Tongue (tissue), 2 donors: Measurements from ENCODE around the gene FRMPD4. TPM values are rescaled to one million over a fixed set of nuclear protein-coding genes. Genes with fewer than 3 reads are reported as not detected.
"Not testable (repeated sequence)": the region's sequence is repeated elsewhere in the genome, so short reads cannot be mapped to it uniquely, and the experiment has no call there.

Source experiments
- DNase-seq: peaks from one replicate; pipeline ENCODE4 v3.0.0-alpha.2; 2015
- total RNA-seq: library from RNA; depleted of rRNA; stranded (reverse); fragments of >200 nt; gene quantifications from one replicate; pipeline ENCODE4 v1.2.3, GENCODE V29; 2014

FRMPD4 gene
- total RNA-seq, 1 donor from 2014 or later = 0.41 TPM

GRCh38 chrX:12441381-12442128 is 303.3 kb downstream of the FRMPD4 start:
- no peak for DNase-seq

GRCh38 chrX:12443534-12444098 is 305.3 kb downstream of the FRMPD4 start:
- DNase-seq = no peak

GRCh38 chrX:12446342-12447075 is 308.2 kb downstream of the FRMPD4 start:
- no peak for DNase-seq

- DNase-seq = peak; percentile 1
Measured at GRCh38 chrX:12447448-12448064, 309.3 kb downstream of the FRMPD4 start.

- no peak for DNase-seq
Measured at GRCh38 chrX:12452268-12452667, 314.0 kb downstream of the FRMPD4 start.

- DNase-seq = no peak
Measured at GRCh38 chrX:12460929-12461328, 322.7 kb downstream of the FRMPD4 start.

GRCh38 chrX:12463052-12463451 is 324.8 kb downstream of the FRMPD4 start:
- DNase-seq = no peak

GRCh38 chrX:12463873-12464272 is 325.6 kb downstream of the FRMPD4 start:
- no peak for DNase-seq

GRCh38 chrX:12467321-12467720 is 329.0 kb downstream of the FRMPD4 start:
- no peak for DNase-seq

GRCh38 chrX:12469296-12469695 is 331.0 kb downstream of the FRMPD4 start:
- no peak for DNase-seq

- DNase-seq = peak; percentile 1
Measured at GRCh38 chrX:12471061-12471460, 332.8 kb downstream of the FRMPD4 start.

GRCh38 chrX:12480956-12481355 is 342.7 kb downstream of the FRMPD4 start:
- no peak for DNase-seq

- DNase-seq = no peak
Measured at GRCh38 chrX:12488220-12488619, 349.9 kb downstream of the FRMPD4 start.

GRCh38 chrX:12488771-12489170 is 350.5 kb downstream of the FRMPD4 start:
- no peak for DNase-seq

GRCh38 chrX:12489341-12489740 is 351.1 kb downstream of the FRMPD4 start:
- DNase-seq = no peak

GRCh38 chrX:12494400-12495138 is 356.3 kb downstream of the FRMPD4 start:
- no peak for DNase-seq

- DNase-seq = no peak
Measured at GRCh38 chrX:12496343-12496742, 358.1 kb downstream of the FRMPD4 start.

- DNase-seq = no peak
Measured at GRCh38 chrX:12497832-12498591, 359.7 kb downstream of the FRMPD4 start.

- DNase-seq = no peak
Measured at GRCh38 chrX:12505127-12505526, 366.9 kb downstream of the FRMPD4 start.

- not testable (repeated sequence) for DNase-seq
Measured at GRCh38 chrX:12515384-12515783, 377.1 kb downstream of the FRMPD4 start.

GRCh38 chrX:12526306-12526705 is 388.0 kb downstream of the FRMPD4 start:
- no peak for DNase-seq
